ENCODE results near the gene POLR3GL.

POLR3GL gene

DNA sequence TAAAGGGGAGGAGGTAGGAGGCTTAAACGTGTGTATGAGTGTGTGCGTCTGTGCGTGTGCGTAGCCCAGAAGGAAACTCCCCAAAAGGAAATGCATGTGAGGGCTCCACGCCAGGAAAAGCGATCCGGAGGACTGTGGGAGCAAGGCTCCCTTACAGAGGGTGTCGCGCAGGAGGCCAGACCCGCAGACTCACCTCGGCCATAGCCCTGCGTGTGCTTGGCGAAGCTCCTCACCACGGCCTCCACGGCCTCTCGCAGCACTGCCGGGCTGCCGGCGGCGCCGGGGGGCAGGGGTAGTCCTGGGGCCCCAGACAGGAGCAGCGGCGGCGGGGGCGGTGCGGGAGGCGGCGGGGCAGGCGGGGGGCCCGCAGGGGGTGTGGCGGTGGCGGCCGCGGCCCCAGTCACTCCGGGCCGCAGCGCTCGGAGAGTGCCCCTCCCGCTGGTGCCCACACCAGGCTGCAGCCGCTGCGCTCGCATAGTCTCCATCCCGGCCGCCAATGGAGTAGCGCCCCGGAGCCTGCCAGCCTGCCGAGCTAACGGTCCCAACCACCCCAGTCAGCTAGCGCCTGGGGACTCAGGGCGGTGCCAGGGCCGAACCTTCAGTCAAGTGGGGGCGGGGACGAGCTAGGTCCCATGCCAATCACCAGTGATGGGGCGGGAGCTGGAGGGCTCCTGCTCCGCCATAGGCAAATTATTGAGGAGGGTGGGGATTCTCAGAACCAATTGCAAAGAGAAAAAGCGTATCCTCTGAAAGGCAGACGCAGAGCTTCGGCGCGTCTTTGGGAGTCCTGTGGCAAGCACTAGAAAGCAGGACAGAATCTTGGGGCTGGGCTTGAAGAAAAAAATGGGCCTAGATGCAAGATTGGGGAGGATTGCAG lies 6.8 kb upstream of the POLR3GL start, which contains the start of gene LIX1L:
TSS of gene LIX1L (minus strand) at position 575 of the 877 bp plus-strand sequence. CDS start at position 485, 90 bp downstream.
- peaks cover 5% of the 10 kb centered on the region for H3K36me3 Mint-ChIP-seq (ENCODE audit: low read depth)
- H3K4me1 Mint-ChIP-seq (ENCODE audit: low read depth): peaks cover 58% of the 10 kb centered on the region
- no peaks in the 10 kb centered on the region for H3K9me3 Mint-ChIP-seq
- DNase-seq (ENCODE audit: low spot score): peak; percentile 94
- peak within 1 kb of the TSS; percentile 91 for H3K27ac Mint-ChIP-seq
- H3K4me3 Mint-ChIP-seq: peak within 1 kb of the TSS; percentile 91
- H3K27me3 Mint-ChIP-seq (ENCODE audit: low read depth): no peaks in the 10 kb centered on the region

DNA sequence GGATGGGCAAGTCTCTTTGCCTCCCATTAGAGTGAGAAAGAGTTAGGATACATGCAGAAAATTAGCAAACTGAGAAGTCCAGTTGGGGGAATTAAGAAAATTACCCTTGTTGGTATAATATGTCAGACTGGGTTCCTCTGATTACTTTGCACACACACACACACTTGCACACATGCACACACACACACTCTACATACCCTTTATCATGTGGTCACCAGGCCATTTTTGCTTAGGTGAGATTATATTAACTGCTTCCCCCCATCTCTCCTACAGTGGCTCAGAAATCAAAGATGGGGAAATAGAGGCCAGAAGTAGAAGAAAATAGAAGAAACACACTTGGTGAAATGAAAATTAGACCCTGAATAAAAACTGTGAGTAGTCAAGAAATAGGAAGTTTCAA lies 5.8 kb upstream of the POLR3GL start:
- H3K36me3 Mint-ChIP-seq (ENCODE audit: low read depth): peaks cover 4% of the 10 kb centered on the region
- H3K9me3 Mint-ChIP-seq: no peaks in the 10 kb centered on the region
- H3K27ac Mint-ChIP-seq: no peak overlapping the region
- H3K4me3 Mint-ChIP-seq: no peak overlapping the region
- peaks cover 69% of the 10 kb centered on the region for H3K4me1 Mint-ChIP-seq (ENCODE audit: low read depth)
- DNase-seq (ENCODE audit: low spot score): no peak
- H3K27me3 Mint-ChIP-seq (ENCODE audit: low read depth): no peaks in the 10 kb centered on the region

DNA sequence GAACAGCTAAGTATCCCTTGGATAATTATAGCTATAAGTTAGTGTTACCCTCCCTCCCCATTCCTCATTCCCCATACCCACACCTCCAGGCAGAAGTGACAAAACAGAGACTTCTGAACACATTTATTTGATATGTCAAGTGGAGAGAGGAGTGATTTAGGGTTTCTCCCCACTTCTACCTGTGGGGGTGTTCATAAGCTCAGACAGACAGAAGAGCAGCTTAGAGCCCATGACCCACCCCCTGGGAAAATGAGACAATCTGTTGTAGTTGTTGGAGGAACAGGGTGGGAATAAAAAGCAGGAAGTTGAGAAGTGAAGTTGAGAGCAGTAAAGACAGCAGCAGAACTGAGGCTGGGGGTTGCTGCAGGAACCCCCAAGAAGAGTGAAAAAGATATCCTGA lies 5.2 kb upstream of the POLR3GL start:
- no peaks in the 10 kb centered on the region for H3K27me3 Mint-ChIP-seq (ENCODE audit: low read depth)

DNA sequence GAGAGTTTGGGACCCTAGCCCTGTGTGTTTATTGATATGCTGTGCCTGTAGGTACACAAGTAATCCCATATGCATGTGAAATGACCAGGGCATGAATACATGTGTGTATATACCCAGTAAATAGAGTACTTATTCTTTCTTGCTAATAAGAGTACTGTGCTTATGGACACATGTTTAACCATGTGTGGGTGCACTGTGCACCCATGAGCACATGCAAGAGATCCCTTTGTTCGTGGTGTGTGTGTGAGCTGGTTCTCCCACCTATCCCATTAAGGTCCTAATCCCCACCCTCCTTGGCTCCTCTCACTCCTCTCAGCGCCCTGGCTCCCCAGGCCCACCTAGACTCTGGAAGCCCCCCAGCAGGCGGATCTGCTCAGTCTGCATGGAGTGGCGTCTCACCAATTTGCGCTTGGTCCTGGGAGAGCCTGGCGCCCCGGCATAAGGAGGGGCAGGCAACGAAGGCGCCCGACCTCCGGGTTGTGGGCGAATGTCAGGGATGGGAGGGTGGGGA lies 4.5 kb upstream of the POLR3GL start:
- Mint-ChIP-seq H3K4me3 (peak overlapping the region; percentile 28), H3K36me3 (ENCODE audit: low read depth) (peaks cover 1% of the 10 kb centered on the region), H3K4me1 (ENCODE audit: low read depth) (peaks cover 68% of the 10 kb centered on the region), H3K27ac (no peak overlapping the region), H3K27me3 (ENCODE audit: low read depth) (no peaks in the 10 kb centered on the region), H3K9me3 (no peaks in the 10 kb centered on the region)
- DNase-seq (ENCODE audit: low spot score): no peak

More for the DNA sequence above, 5.2 kb upstream of the POLR3GL start:
- Mint-ChIP-seq H3K9me3 (no peaks in the 10 kb centered on the region), H3K4me1 (ENCODE audit: low read depth) (peaks cover 71% of the 10 kb centered on the region), H3K36me3 (ENCODE audit: low read depth) (peaks cover 3% of the 10 kb centered on the region), H3K27ac (no peak overlapping the region), H3K4me3 (peak overlapping the region; percentile 28)
- DNase-seq (ENCODE audit: low spot score): no peak

DNA sequence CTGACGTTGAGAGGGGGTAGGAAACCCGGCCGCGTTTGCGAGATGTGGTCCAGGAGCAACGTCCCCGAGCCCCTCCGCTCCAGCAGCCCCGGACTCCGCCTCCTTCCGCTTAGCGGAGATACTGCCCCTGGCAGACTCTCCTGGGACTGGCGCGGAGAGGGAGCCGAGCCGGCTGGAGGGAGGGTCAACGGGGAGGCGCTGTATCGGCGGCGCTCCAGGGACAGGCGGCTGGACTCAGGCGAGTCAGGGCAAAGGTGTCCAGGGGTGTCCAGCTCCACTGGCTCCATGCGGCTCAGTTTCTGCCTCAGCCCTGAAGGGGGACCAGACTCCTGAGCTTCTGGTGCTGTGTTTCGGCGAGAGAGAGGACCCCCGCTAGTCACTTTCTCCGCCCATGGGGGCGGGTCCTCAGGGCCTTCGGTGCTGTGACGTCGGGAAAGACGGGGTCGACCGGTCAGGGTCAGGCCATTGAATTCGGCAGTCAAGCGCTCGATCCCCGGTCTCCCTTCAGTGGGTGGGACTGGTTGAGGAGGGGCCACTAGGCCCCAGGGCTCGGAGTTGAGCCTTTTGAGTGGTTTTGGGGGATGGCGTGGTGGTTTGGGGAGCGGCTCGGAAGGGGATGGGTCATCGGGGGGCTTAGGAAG lies 3.9 kb upstream of the POLR3GL start:
- DNase-seq (ENCODE audit: low spot score): peak; percentile 37
- no peaks in the 10 kb centered on the region for H3K36me3 Mint-ChIP-seq (ENCODE audit: low read depth)
- no peaks in the 10 kb centered on the region for H3K9me3 Mint-ChIP-seq
- peak overlapping the region; percentile 88 for H3K4me3 Mint-ChIP-seq
- peaks cover 65% of the 10 kb centered on the region for H3K4me1 Mint-ChIP-seq (ENCODE audit: low read depth)
- H3K27me3 Mint-ChIP-seq (ENCODE audit: low read depth): no peaks in the 10 kb centered on the region
- peak overlapping the region; percentile 29 for H3K27ac Mint-ChIP-seq

DNA sequence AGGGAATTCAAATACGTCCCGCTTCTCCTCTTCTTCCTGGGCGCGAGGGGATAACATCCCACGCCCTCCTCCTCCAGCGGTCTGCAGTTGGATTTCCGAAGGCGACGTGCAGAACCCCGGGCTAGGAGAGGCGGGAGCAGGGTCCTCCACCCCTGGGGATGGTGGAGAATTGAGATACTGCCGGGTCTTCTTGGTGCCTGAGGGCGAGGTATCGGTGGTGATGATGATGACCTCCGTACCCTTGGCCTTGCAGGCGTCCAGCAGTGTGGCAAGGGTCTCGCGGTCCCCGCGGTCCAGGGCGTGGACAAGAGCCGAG lies 3.4 kb upstream of the POLR3GL start:
- H3K4me1 Mint-ChIP-seq (ENCODE audit: low read depth): peaks cover 62% of the 10 kb centered on the region
- H3K27me3 Mint-ChIP-seq (ENCODE audit: low read depth): no peaks in the 10 kb centered on the region
- no peak for DNase-seq (ENCODE audit: low spot score)
- H3K4me3 Mint-ChIP-seq: peak overlapping the region; percentile 88
- H3K27ac Mint-ChIP-seq: peak overlapping the region; percentile 29
- no peaks in the 10 kb centered on the region for H3K9me3 Mint-ChIP-seq
- H3K36me3 Mint-ChIP-seq (ENCODE audit: low read depth): no peaks in the 10 kb centered on the region

DNA sequence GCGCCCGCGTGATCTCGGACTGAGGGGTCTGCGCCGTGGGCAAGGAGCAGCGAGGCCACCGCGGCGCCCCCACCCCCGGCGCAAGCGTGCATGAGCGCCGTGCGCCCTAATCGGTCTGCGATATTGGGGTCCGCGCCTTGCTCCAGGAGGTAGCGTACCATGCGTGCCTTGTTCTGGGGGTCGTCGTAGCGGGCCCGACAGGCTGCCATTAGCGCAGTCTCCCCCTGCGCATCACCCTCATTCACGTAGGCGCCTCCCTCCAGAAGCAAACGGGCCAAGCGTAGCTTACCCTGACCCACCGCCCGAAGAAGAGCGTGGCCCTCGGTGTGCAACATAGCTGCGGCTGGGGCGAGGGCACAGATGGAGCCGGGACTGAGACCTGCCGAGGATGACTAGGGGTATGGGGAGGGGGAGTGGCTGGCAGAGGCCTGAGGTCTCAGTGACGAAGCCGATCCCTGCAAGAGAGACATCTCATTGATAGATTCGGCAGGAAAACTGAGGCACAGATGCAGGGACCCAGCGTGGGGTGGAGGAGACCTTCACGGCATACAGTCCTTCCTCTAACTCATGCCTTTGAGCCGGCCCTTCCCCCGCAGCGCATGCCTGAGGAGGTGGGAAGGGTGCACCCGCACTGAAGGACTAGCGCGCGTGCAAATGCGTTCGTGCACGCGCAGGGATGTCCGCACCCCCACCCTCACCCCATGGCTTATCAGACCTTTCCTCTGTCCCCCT lies 2.9 kb upstream of the POLR3GL start:
- H3K4me1 Mint-ChIP-seq (ENCODE audit: low read depth): peaks cover 57% of the 10 kb centered on the region
- peak overlapping the region; percentile 88 for H3K4me3 Mint-ChIP-seq
- H3K27ac Mint-ChIP-seq: peak overlapping the region; percentile 18
- peak; percentile 58 for DNase-seq (ENCODE audit: low spot score)
- H3K36me3 Mint-ChIP-seq (ENCODE audit: low read depth): no peaks in the 10 kb centered on the region
- no peaks in the 10 kb centered on the region for H3K9me3 Mint-ChIP-seq
- H3K27me3 Mint-ChIP-seq (ENCODE audit: low read depth): no peaks in the 10 kb centered on the region

DNA sequence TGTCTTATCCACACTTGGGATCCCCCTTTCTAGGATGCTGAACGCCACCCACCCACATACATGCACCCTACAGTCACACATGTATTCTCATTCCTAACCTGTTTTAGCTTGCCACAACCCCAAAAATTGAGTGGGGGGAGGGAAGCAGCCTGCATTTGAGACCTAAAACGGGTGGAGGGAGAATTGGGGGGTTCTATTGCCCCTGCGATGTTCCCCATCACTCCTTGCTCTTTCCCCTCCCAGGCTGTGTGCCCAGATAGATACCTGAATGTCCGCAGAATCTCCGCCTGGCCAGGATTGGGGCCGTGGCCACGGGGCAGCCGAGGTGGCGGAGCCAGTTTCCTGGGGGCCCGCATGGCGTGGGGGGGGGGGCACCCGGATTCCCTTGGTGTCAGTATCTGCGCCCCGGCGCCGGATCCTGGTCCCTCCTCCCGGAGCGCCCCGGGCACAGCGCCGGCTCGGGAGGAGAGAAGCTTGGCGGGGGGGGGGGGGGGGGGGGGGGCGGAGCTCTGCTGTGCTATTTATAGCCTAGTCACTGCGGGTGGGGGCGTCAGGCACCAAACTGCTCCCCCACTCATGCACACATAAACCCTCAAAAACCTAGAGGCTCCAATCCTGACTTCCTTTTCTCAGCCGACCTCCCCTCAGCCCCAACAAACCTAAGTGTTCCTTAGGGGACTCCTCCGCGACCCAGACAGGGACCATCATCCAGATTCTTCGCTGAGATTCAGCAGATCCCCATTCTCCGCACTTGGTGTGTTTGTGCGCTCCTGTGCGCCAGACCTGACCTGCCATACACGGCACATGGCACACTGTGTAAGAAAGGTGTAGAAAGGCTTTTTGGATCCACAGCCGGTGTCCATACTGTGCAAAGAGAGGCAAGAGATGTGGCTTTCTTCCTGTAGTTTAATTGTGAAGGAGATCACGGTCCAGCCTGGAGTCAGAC lies 2.1 kb upstream of the POLR3GL start:
- Mint-ChIP-seq H3K27me3 (ENCODE audit: low read depth) (no peaks in the 10 kb centered on the region), H3K4me3 (peak overlapping the region; percentile 97), H3K9me3 (peaks cover 1% of the 10 kb centered on the region), H3K27ac (peak overlapping the region; percentile 78), H3K36me3 (ENCODE audit: low read depth) (peaks cover 5% of the 10 kb centered on the region), H3K4me1 (ENCODE audit: low read depth) (peaks cover 52% of the 10 kb centered on the region)
- DNase-seq (ENCODE audit: low spot score): peak; percentile 19

DNA sequence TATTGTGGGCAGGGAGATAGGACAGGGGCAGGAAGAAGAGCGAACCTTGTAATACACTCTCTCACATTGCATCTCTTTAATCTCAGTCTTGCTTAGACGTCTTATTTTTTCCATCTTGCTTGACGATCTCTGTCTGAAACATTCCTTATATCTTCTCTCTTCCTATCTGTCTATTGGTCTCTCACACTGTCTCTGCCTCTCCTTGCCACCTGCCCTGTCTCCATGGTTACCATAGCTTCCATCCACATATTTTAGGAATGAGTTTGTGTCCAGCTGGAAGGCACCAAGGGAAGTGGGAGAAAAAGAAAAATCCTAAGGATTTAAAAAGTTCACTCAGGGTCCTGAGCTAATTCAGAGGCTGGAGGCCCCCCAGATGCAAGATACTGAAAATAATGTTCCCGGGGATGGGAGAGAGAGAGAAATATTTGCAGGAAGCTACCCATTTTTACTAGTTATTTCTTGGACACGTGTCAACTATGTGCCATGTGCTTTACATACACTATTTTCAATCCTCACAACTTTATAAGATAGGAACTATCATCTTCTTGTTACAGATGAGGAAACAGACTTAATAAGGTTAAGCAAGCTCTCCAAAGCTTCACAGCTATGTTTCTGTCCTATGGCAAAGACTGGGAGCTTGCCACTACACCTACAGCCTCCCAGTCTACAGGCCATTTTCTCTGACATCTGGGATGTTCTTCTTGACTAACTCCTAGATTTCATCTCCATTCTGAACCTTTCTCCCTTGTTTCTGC lies 1.0 kb upstream of the POLR3GL start:
- Mint-ChIP-seq H3K4me3 (peak overlapping the region; percentile 97), H3K27ac (peak overlapping the region; percentile 86), H3K4me1 (ENCODE audit: low read depth) (peaks cover 46% of the 10 kb centered on the region), H3K27me3 (ENCODE audit: low read depth) (no peaks in the 10 kb centered on the region), H3K9me3 (peaks cover 4% of the 10 kb centered on the region), H3K36me3 (ENCODE audit: low read depth) (peaks cover 10% of the 10 kb centered on the region)
- DNase-seq (ENCODE audit: low spot score): no peak

DNA sequence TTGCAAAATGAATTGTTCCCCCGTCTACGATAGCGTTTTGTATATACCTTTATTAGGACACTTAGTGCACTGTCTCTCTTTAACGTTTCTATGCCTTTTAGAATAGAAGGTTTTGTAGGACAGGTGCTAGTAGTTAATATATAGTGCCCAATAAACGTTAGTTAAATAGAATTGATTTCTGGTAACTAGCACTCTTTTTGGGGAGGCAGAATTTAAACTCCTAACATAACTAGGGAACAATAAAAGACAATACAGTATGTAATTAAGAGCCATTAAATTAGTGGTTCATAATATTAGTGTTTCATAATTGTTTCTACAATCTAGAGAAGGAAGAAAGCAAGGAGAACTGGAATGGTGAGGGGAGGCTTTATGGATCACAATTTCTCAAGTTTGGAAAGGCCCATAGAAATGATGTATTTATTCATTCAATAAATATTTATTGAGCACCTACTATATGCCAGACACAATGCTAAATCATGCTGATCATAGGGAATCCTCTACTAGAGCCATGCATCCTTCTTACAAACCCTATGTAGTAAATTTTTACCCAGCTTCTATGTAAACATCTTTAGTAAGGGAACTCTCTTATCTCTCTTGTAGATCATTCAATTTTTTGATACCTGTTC lies 742 bp downstream of the POLR3GL start:
- Mint-ChIP-seq H3K4me1 (ENCODE audit: low read depth) (peaks cover 36% of the 10 kb centered on the region), H3K36me3 (ENCODE audit: low read depth) (peaks cover 10% of the 10 kb centered on the region)

DNA sequence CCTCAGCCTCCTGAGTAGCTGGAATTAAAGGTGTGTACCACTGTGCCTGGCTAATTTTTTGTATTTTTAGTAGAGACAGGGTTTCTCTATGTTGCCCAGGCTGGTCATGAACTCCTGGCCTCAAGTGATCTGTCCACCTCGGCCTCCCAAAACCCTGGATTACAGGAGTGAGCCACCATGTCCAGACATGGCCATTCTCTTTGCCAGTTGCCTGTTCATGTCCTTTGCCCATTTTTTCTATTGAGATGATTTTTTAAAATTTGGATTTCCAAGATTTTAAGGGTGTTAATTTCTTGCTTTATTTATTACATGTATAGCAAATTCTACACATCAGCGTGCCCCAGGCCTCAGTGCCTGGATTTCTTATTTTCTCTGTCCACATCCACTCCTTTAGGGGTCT lies 2.8 kb downstream of the POLR3GL start:
- Mint-ChIP-seq H3K36me3 (ENCODE audit: low read depth) (peaks cover 12% of the 10 kb centered on the region), H3K4me3 (no peak overlapping the region), H3K4me1 (ENCODE audit: low read depth) (peaks cover 25% of the 10 kb centered on the region), H3K27me3 (ENCODE audit: low read depth) (no peaks in the 10 kb centered on the region), H3K27ac (no peak overlapping the region), H3K9me3 (peaks cover 4% of the 10 kb centered on the region)
- DNase-seq (ENCODE audit: low spot score): no peak

More for the DNA sequence above, 742 bp downstream of the POLR3GL start:
- Mint-ChIP-seq H3K9me3 (peaks cover 4% of the 10 kb centered on the region), H3K4me3 (peak overlapping the region; percentile 97), H3K27ac (peak overlapping the region; percentile 86), H3K27me3 (ENCODE audit: low read depth) (no peaks in the 10 kb centered on the region)
- no peak for DNase-seq (ENCODE audit: low spot score)

DNA sequence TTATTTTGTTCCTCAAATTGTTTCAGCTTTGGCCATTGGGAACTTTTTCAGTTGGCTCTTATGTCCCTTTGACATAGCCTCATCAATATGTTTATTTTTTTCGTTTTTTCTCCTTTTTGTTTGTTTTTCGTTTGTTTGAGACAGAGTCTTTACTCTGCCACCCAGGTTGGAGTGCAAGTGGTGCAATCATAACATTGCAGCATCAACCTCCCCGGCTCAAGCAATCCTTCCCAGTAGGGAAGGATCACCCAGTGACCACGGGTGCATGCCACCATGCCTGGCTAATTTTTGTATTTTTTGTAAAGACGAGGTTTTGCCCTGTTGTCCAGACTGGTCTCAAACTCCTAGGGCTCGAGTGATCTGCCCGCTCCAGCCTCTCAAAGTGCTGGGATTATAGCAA lies 8.1 kb downstream of the POLR3GL start:
- no peak overlapping the region for H3K4me3 Mint-ChIP-seq
- H3K9me3 Mint-ChIP-seq: peaks cover 1% of the 10 kb centered on the region
- H3K36me3 Mint-ChIP-seq (ENCODE audit: low read depth): peaks cover 11% of the 10 kb centered on the region
- H3K27ac Mint-ChIP-seq: no peak overlapping the region
- peaks cover 3% of the 10 kb centered on the region for H3K4me1 Mint-ChIP-seq (ENCODE audit: low read depth)
- DNase-seq (ENCODE audit: low spot score): no peak
- no peaks in the 10 kb centered on the region for H3K27me3 Mint-ChIP-seq (ENCODE audit: low read depth)
